B cell (primary cell): ENCODE data around the gene PLTP. TPM values are rescaled to one million over a fixed set of nuclear protein-coding genes. Genes with fewer than 3 reads are reported as not detected.

ENCODE experiments used
- ATAC-seq: fragments of 200-7000 bp; cut with Tn5 transposase; one replicate; pipeline ENCODE4 v1.10.0; 2021; ENCODE audit warnings: low read depth, mild to moderate bottlenecking, moderate number of reproducible peaks, moderate library complexity
- CTCF ChIA-PET: fragments of 350-600 bp; sonication (Branson Sonifier 250); formaldehyde crosslinking; loops from one replicate; lab custom pipeline; 2021; ENCODE audit warnings: antibody characterized with exemption, inconsistent platforms; lab: Charles Lee
- POLR2A ChIA-PET: fragments of 350-600 bp; sonication (Branson Sonifier 250); formaldehyde crosslinking; loops from one replicate; lab custom pipeline; 2021; ENCODE audit warnings: antibody characterized with exemption; lab: Charles Lee
- DNase-seq: peaks from one replicate; pipeline ENCODE4 v3.0.0; 2013
- H2AFZ ChIP-seq: 2 replicates; pipeline ENCODE4 v1.6.1; 2012; ENCODE audit warnings: mild to moderate bottlenecking, low read depth, low read length; ENCODE audit not compliant: insufficient read depth, poor library complexity, severe bottlenecking
- H3K27ac ChIP-seq, 2 donors: 1 replicate in 1 of 2; 2 replicates in 1 of 2; pipeline ENCODE4 v1.5.1; 2012 to 2013; ENCODE audit warnings: low read length in 2 of 2, mild to moderate bottlenecking in 2 of 2, moderate library complexity in 1 of 2
- H3K27me3 ChIP-seq, 4 experiments: fragments of 200-600 bp in 1 of 4; sonication (generic) in 1 of 4; replicated peaks in 1 of 4; 1 replicate in 2 of 4; 2 replicates in 2 of 4; pipeline versions ENCODE4 v1.6.1 to v1.7.0; 2013 to 2016; ENCODE audit warnings: low read length in 3 of 4, mild to moderate bottlenecking in 2 of 4, mixed read lengths in 1 of 4, moderate library complexity in 1 of 4; ENCODE audit not compliant: insufficient read depth in 4 of 4, control insufficient read depth in 3 of 4; ENCODE audit errors: control extremely low read depth in 1 of 4
- H3K36me3 ChIP-seq, 2 experiments: replicated peaks in 1 of 2; 1 replicate in 1 of 2; 2 replicates in 1 of 2; pipeline versions ENCODE4 v1.6.1 to v1.7.1; 2013; ENCODE audit warnings: low read length in 1 of 2; ENCODE audit not compliant: insufficient read depth in 2 of 2, control insufficient read depth in 1 of 2; ENCODE audit errors: control extremely low read depth in 1 of 2, extremely low read depth in 1 of 2
- H3K4me1 ChIP-seq, 2 donors: fragments of 200-600 bp in 1 of 2; sonication (generic) in 1 of 2; 1 replicate in 1 of 2; 2 replicates in 1 of 2; pipeline versions ENCODE4 v1.5.1 to v1.6.1; 2013 to 2017; ENCODE audit warnings: low read length in 2 of 2; ENCODE audit not compliant: control insufficient read depth in 2 of 2, insufficient read depth in 2 of 2
- H3K4me2 ChIP-seq: replicated peaks from 2 replicates; pipeline ENCODE3; 2012; ENCODE audit warnings: mild to moderate bottlenecking, low read depth, low read length; ENCODE audit not compliant: poor library complexity, severe bottlenecking
- H3K4me3 ChIP-seq, 5 experiments: fragments of 200-600 bp in 1 of 5; sonication (generic) in 1 of 5; 1 replicate in 3 of 5; 2 replicates in 2 of 5; pipeline versions ENCODE4 v1.5.1 to v1.7.0; 2011 to 2016; ENCODE audit warnings: low read length in 4 of 5, mild to moderate bottlenecking in 4 of 5, low read depth in 2 of 5, control low read depth in 1 of 5, moderate library complexity in 1 of 5; ENCODE audit not compliant: insufficient read depth in 1 of 5; ENCODE audit errors: control extremely low read depth in 1 of 5, extremely low read depth in 1 of 5
- H3K79me2 ChIP-seq: fragments of 200-600 bp; sonication (generic); one replicate; pipeline ENCODE4 v1.6.0; 2016; ENCODE audit warnings: low read length; ENCODE audit not compliant: control insufficient read depth, insufficient read depth
- H3K9ac ChIP-seq: fragments of 200-600 bp; sonication (generic); 2 replicates; pipeline ENCODE4 v1.6.1; 2017; ENCODE audit warnings: mild to moderate bottlenecking, low read length, moderate library complexity
- H3K9me3 ChIP-seq, 3 donors: one replicate each; pipeline versions ENCODE4 v1.6.1 to v1.7.1; 2013; ENCODE audit warnings: low read length in 2 of 3; ENCODE audit not compliant: control insufficient read depth in 2 of 3, insufficient read depth in 1 of 3; ENCODE audit errors: control extremely low read depth in 1 of 3
- H4K20me1 ChIP-seq: 2 replicates; pipeline ENCODE4 v1.6.0; 2012; ENCODE audit warnings: mild to moderate bottlenecking, low read length; ENCODE audit not compliant: insufficient read depth, control insufficient read depth, poor library complexity, severe bottlenecking
- H3K27ac Mint-ChIP-seq: one replicate; pipeline ENCODE4 v1.8.0; 2021; ENCODE audit warnings: mixed read lengths
- H3K27me3 Mint-ChIP-seq: one replicate; pipeline ENCODE4 v1.8.0; 2021; ENCODE audit warnings: mixed read lengths
- H3K4me1 Mint-ChIP-seq: one replicate; pipeline ENCODE4 v1.8.0; 2021; ENCODE audit warnings: mixed read lengths
- H3K4me3 Mint-ChIP-seq: one replicate; pipeline ENCODE4 v1.8.0; 2021; ENCODE audit warnings: mixed read lengths
- H3K9me3 Mint-ChIP-seq: one replicate; pipeline ENCODE4 v1.8.0; 2022; ENCODE audit warnings: mixed read lengths; ENCODE audit not compliant: insufficient read depth
- EZH2 ChIP-seq: IDR thresholded peaks from 2 replicates; pipeline ENCODE4 v1.6.1; 2012; ENCODE audit warnings: borderline replicate concordance, low read depth, mild to moderate bottlenecking, moderate library complexity, low read length; ENCODE audit not compliant: insufficient read depth, poor library complexity, severe bottlenecking
- WGBS: methylation state at CpG from one replicate; pipeline ENCODE4 v1.1.5; 2013; ENCODE audit warnings: missing lambda C conversion rate; ENCODE audit not compliant: insufficient coverage; 5-methylcytosine and 5-hydroxymethylcytosine counted together
- intact Hi-C: fragments of 100-400 bp; cut with micrococcal nuclease; formaldehyde crosslinking; loops from one replicate; pipeline ENCODE4 v1.10.0; 2022
- polyA plus RNA-seq: library from polyadenylated mRNA; depleted of rRNA; stranded (reverse); fragments of >200 nt; gene quantifications from 2 replicates; pipeline ENCODE4 v1.2.3, GENCODE V29; 2012
- total RNA-seq, 2 donors: library from RNA; stranded (reverse); fragments of 120-200 nt in 1 of 2; gene quantifications; 1 replicate in 1 of 2; 2 replicates in 1 of 2; pipeline versions ENCODE4 v1.2.3 to v1.2.4, GENCODE V29; 2013 to 2022
- TF ChIP-seq, protein P1 (sequence below): fragments of 200-600 bp; IDR thresholded peaks from one replicate; pipeline ENCODE4 v1.8.0; 2022; ENCODE audit warnings: antibody characterized with exemption, mild to moderate bottlenecking

The PLTP gene
- total and polyA plus RNA-seq, 2 donors (not counting 1 experiment from before 2014, with no cell fraction given), result 1.4 to 4.0 TPM

DNA sequence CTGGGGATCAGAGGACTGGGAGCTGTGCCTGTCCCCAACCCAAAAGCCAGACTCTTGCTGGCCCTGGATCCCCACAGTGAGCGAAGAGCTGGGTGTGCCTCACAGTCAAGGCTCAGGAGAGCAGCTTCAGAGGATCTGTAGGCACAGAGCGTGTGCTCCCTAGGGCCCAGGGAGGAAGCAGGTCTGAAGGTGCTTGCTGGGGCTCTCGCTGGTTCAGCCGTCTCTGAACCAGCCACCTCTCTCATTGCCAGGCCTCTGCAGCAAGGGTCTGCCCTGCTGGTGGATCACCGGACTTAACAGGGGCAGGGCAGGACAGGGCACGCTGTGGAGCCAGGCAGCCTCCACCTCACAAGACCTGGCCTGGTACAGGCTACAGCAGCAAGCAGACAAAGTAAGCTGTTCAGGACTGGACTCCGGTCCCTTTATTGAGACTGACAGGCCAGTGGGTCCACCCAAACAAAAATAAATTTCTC is 36.3 kb upstream of the PLTP start:
- no peak overlapping the region for H3K4me3 Mint-ChIP-seq
- no peaks in the 10 kb centered on the region for H3K9me3 Mint-ChIP-seq
- H3K27ac ChIP-seq, result peak overlapping the region in 1 of 2 donors; percentile 49
- no peak for TF ChIP-seq EZH2
- TF ChIP-seq, protein P1, sequence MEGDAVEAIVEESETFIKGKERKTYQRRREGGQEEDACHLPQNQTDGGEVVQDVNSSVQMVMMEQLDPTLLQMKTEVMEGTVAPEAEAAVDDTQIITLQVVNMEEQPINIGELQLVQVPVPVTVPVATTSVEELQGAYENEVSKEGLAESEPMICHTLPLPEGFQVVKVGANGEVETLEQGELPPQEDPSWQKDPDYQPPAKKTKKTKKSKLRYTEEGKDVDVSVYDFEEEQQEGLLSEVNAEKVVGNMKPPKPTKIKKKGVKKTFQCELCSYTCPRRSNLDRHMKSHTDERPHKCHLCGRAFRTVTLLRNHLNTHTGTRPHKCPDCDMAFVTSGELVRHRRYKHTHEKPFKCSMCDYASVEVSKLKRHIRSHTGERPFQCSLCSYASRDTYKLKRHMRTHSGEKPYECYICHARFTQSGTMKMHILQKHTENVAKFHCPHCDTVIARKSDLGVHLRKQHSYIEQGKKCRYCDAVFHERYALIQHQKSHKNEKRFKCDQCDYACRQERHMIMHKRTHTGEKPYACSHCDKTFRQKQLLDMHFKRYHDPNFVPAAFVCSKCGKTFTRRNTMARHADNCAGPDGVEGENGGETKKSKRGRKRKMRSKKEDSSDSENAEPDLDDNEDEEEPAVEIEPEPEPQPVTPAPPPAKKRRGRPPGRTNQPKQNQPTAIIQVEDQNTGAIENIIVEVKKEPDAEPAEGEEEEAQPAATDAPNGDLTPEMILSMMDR, result no peak
- no peaks in the 10 kb centered on the region for H3K4me1 ChIP-seq
- no peak overlapping the region for H3K9ac ChIP-seq
- peak; percentile 38 for ATAC-seq
- CTCF ChIA-PET, result interaction anchor here (1.2 to 3.1 kb wide), 4 partner anchors 13 to 149 kb away, joined by 3 to 11 read pairs (median 4); no protein-coding TSS in a partner anchor
- H3K4me1 Mint-ChIP-seq, result peaks cover 4% of the 10 kb centered on the region
- no peak overlapping the region for H3K4me2 ChIP-seq
- no peak overlapping the region for H3K4me3 ChIP-seq
- peaks cover 17% of the 10 kb centered on the region for H4K20me1 ChIP-seq
- peak; percentile 30 for DNase-seq
- no peaks in the 10 kb centered on the region for H3K79me2 ChIP-seq
- H3K27ac Mint-ChIP-seq, result peak overlapping the region; percentile 37
- H3K9me3 ChIP-seq, result peaks cover 0 to 3% (median 0%) of the 10 kb centered on the region in 3 donors
- POLR2A ChIA-PET, result interaction anchor here (0.9 to 2.3 kb wide), 3 partner anchors 10 to 14 kb away, joined by 3 to 10 read pairs (median 4); partner anchors contain the start of gene PCIF1
- no peaks in the 10 kb centered on the region for H3K27me3 ChIP-seq
- H2AFZ ChIP-seq, result no peak overlapping the region
- 48% methylated on average over 7 of the region's 7 CpGs for WGBS
- H3K36me3 ChIP-seq, result peaks cover 2 to 96% of the 10 kb centered on the region in 2 experiments
- H3K27me3 Mint-ChIP-seq, result no peaks in the 10 kb centered on the region
- intact Hi-C loops, result no loop called here

DNA sequence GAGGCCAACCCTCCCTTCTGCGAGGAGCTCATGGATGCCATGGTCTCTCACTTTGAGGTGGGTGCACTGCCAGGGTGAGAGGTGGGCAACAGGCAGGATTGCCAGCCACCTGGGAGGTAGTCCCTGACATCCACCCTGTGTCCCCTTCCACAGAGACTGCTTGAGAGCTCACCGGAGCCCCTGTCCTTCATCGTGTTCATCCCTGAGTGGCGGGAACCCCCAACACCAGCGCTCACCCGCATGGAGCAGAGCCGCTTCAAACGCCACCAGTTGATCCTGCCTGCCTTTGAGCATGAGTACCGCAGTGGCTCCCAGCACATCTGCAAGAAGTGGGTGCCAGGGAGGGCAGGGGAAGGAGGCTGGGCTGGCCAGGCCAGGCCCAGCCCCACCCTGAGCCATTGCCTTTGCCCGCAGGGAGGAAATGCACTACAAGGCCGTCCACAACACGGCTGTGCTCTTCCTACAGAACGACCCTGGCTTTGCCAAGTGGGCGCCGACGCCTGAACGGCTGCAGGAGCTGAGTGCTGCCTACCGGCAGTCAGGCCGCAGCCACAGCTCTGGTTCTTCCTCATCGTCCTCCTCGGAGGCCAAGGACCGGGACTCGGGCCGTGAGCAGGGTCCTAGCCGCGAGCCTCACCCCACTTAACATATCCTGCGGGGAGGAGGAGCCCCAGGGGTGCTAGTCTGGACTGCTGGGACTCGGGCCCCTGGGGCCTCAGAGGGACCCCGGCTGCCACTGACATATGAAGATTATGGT is 35.3 kb upstream of the PLTP start:
- no peak for TF ChIP-seq EZH2
- H3K9me3 ChIP-seq, result peaks cover 0 to 3% (median 0%) of the 10 kb centered on the region in 3 donors
- H3K27me3 ChIP-seq, result no peaks in the 10 kb centered on the region
- intact Hi-C loops, result no loop called here
- no peak overlapping the region for H3K4me3 ChIP-seq
- Mint-ChIP-seq H3K4me3 (no peak overlapping the region), H3K27ac (no peak overlapping the region), H3K9me3 (no peaks in the 10 kb centered on the region), H3K27me3 (no peaks in the 10 kb centered on the region), H3K4me1 (peaks cover 4% of the 10 kb centered on the region)
- no peak overlapping the region for H3K9ac ChIP-seq
- no peaks in the 10 kb centered on the region for H3K4me1 ChIP-seq
- H3K4me2 ChIP-seq, result no peak overlapping the region
- H3K36me3 ChIP-seq, result peaks cover 2 to 96% of the 10 kb centered on the region in 2 experiments
- peaks cover 17% of the 10 kb centered on the region for H4K20me1 ChIP-seq
- no peak overlapping the region for H3K27ac ChIP-seq
- H2AFZ ChIP-seq, result no peak overlapping the region
- ChIA-PET POLR2A (interaction anchor here (0.9 kb wide), 1 partner anchor 13 kb away, joined by 5 read pairs; the partner anchor contains the start of gene PCIF1), CTCF (interaction anchor here (1.1 to 3.1 kb wide), 3 partner anchors 22 to 148 kb away, joined by 3 to 11 read pairs (median 3); no protein-coding TSS in a partner anchor)
- 96% methylated on average over 25 of the region's 29 CpGs for whole genome bisulfite sequencing
- DNase-seq, result no peak
- ATAC-seq, result no peak
- H3K79me2 ChIP-seq, result no peaks in the 10 kb centered on the region
